A549 treated with dexamethasone at 1 μM for 4 hours (cell line): ENCODE data around the gene TRIM65. TPM values are rescaled to one million over a fixed set of nuclear protein-coding genes. Genes with fewer than 3 reads are reported as not detected.

Source experiments
- total RNA-seq: library from RNA; stranded (reverse); fragments of 200-300 nt; extraction: Qiagen RNA extraction; gene quantifications from 5 replicates; pipeline ENCODE4 v1.2.3, GENCODE V29; 2022

Gene TRIM65, protein sequence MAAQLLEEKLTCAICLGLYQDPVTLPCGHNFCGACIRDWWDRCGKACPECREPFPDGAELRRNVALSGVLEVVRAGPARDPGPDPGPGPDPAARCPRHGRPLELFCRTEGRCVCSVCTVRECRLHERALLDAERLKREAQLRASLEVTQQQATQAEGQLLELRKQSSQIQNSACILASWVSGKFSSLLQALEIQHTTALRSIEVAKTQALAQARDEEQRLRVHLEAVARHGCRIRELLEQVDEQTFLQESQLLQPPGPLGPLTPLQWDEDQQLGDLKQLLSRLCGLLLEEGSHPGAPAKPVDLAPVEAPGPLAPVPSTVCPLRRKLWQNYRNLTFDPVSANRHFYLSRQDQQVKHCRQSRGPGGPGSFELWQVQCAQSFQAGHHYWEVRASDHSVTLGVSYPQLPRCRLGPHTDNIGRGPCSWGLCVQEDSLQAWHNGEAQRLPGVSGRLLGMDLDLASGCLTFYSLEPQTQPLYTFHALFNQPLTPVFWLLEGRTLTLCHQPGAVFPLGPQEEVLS
- 24.6 to 40.6 TPM (median 35.3 TPM) in 5 replicates for total RNA-seq

DNA sequence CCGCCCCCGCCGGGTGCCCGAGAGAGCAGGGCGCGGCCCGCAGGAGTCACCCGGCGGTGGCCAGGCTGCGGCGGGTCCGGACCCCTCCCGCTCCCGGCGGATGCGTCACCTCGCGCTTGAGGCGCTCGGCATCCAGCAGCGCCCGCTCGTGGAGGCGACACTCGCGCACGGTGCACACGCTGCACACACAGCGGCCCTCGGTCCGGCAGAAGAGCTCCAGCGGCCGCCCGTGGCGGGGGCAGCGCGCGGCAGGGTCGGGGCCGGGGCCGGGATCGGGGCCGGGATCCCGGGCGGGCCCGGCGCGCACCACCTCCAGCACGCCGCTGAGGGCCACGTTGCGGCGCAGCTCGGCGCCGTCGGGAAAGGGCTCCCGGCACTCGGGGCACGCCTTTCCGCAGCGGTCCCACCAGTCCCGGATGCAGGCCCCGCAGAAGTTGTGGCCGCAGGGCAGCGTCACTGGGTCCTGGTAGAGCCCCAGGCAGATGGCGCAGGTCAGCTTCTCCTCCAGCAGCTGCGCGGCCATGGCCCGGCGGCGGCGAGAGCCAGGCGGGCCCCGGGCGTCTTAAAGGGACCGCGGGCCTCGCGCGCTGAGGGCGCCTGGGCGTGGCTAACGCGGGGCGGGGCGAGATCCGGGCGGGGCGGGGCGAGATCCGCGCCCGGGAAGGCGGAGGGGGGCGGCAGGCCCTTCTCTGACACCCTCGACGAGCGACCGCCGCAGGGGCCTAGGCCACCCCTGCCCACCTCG, at the start of gene TRIM65:
Gene TRIM65, minus strand, starts transcription at position 537 of the 745 bp plus-strand sequence. Its CDS starts 14 bp downstream, at position 523.

DNA sequence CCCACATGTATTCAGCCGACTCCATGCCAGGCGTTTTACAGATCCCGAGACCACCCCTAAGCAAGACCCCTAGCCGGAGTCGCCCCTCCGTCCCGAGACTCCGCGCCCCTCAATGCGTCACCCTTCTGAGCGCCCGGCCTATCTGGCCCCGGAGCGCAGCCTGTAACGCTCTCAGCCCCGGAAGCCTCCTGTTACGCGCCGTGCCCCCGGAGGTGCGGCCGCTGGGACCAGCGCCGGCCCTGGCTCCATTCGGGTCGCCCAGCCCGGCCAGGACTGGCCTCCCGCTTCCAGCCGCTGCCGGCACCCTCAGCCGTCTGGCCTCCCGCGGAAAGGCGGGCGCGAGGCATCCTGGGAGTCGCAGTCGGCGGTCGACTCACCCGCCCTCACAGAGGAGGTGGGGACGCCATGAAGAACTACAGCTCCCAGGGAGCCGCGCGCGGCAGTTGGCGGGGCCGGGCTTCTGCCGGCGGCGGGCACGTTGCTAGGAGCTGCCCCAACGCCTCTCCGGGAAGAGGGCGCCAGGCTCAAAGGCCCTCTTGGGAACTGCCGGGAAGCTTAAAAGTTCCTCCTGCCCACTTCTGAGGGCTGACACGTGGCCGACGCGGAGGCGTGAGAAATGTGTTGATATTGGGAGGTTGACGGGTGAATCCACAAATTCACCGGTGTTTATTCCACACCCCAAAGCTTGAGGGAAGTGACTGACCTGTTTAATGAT, 44.1 kb upstream of the TRIM65 start, which contains the start of gene FBF1:
Gene FBF1, minus strand, starts transcription at position 316 of the 715 bp plus-strand sequence. CDS start 2,893 bp downstream, outside the sequence.

DNA sequence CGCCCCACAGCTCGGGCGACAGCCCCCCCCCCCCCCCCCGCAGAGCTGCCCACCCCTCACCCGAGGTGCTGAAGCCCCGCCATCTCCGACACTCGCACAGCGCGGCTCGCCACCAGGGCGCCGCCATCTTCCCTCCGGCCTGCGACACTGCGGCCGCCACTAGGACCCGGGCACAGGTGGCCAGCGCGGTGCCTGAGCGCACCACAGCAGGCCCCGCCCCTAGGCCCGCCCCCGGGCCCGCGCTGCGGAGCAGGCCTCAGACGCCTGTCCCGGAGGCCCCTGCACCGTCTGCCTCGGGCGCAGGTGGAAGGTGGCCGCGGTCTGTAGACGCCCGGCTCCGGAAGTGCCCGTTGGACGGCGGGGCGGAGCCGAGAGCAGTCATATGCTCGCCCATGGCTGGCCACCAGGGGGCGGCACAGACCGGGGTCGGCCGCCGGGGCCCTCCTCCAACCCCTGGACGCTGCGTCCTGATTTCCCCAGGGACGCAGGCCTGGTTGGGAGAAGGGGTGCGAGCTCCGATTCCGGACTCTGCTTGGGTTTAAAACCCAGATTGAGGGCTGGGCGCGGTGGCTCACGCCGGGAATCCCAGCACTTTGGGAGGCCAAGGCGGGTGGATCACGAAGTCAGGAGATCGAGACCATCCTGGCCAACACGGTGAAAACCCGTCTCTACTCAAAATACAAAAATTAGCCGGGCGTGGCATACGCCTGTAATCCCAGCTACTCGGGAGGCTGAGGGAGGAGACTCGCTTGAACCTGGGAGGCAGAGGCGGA, 8.2 kb upstream of the TRIM65 start, which contains the start of gene MRPL38:
Gene MRPL38, minus strand, starts transcription at position 136 of the 773 bp plus-strand sequence. Its CDS starts 9 bp downstream, at position 127.

DNA sequence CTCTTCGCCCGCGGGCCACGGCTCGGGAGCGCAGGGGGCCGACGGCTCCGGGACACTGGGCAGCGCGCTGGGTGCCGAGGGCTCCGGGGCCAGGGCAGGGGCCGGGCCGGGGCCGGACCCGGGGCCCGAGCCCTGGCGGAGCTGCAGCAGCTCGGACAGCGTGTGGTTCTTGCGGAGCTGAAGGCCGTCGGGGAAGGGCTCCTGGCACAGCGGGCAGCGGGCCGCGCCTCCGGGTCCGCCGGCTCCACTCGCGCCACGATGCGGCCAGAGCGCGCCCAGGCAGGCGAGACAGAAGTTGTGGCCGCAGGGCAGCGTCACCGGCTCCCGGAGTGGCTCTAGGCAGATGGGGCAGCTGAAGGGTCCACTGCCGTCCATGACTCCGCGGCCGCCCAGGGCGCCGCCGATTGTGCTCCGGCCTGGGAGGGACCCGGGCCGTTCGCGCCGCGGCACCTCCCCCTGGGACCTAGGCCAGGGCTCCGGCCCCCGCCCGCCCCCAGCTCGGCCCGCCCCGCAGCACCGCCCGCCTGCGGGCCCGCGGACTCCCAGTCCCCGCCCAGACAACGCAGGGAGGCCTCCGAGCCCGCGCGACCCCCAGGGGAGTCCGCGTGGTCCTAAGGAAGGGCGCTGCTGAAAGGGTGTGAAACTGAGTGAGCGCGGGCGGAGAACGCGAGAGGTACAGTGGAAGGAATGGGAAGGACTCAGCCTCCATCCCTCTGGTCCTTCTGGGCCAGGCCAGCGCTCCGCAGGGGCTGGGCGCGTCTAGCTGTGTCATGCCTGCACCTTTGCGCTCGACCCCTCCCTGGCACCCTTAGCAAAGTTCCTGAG, 18.4 kb downstream of the TRIM65 start, which contains the start of gene TRIM47:
Gene TRIM47, minus strand, starts transcription at position 408 of the 825 bp plus-strand sequence. Its CDS starts 33 bp downstream, at position 375.

DNA sequence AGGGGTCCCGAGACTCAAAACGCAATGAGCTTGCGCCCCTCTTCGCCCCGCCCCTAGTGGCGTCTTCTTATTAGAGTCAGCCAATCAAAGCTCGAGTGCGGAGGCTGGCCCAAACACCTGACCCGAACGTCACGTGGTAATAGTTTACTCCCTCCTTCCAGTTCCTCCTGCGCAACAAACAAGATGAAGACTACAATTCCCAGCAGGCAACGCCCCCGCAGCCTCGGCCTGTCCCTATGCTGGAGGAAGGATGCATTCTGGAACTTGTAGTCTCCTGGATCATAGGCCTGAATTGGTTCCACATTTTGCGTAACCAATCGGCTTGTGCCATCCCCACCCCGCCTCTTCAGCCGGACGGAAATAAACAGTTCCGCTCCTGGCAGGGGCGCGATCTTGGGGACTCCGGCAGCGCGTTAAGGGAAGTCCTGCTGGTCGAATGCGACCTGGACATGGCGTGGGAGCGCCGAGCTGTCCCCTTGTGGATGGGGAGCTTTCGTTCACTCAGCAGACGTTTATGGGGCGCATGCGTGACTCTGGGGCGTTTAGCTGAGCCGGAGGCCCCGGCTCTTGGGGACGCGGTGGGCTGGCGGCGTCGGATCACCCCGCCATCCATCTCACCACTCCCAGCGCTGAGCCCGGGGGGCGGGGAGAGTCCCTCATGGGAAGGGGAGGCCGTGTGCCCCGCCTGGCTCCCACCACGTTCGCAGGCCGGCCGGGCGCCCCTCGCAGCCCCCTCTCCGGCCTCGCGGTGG, 41.3 kb downstream of the TRIM65 start, which contains the start of gene WBP2:
Gene WBP2, minus strand, starts transcription at position 26 of the 752 bp plus-strand sequence. CDS start 38 bp downstream, outside the sequence.

DNA sequence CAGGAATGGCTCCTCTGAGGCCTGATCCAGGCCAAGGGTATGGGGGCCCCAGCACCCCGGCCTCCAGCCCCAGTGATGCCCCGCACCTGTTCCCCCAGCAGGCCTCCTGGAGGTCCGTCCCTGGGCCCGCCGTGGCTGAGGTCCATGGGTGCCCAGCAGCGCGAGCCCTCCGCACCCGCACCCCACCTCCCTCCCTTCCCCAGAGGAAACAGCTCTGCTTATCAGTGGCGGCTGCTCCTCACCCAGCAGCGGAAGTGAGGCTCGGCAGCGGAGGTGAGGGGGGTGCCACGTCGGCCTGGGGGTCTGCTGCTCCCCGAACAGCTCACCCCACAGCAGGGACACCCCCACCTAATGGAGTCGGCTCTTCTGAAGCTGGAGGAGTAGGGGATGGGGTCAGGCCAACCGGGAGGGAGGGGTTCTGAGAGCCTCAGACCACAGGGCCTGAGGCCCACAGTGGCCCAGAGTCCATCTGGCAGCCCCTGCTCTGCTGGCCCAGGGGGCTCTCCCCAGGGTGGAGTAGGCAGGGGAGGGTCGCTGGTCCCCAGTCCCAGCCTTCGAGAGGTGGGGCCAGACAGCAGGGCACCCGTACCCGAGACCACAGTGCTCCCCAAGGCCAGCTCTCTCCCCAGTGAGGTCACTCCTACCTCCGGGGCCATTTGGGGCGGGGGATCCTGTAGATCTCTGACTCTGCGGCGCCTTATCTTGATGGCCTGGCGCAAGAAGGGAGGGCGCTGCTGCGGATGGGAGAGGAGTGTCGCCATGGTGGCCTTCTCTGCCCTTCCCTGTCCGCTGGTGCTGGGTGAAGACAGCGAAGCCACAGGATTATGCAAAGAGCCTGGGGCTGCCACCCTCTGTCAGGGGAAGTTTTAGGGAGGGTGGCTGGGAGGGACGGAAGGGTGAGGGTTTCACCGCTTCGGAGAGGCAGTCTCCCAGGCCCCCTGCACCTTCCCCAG, 52.9 kb downstream of the TRIM65 start, which contains the start of gene UNC13D:
Gene UNC13D, minus strand, starts transcription at position 828 of the 953 bp plus-strand sequence. Its CDS starts 67 bp downstream, at position 761.

Other genes with a start within 250 kb of the TRIM65 start
- 21.9 to 27.7 TPM (median 26.7 TPM) in 5 replicates for gene RECQL5, start 229.8 kb downstream of the TRIM65 start, total RNA-seq
- 121 to 138 TPM (median 123 TPM) in 5 replicates for gene SAP30BP, start 229.6 kb downstream of the TRIM65 start, total RNA-seq
- 81.3 to 148 TPM (median 126 TPM) in 5 replicates for gene ITGB4, start 175.5 kb downstream of the TRIM65 start, total RNA-seq
- gene GALK1, start 131.8 kb downstream of the TRIM65 start, total RNA-seq = 56.4 to 83.4 TPM (median 76.0 TPM) in 5 replicates
- 25.1 to 30.9 TPM (median 29.6 TPM) in 5 replicates for gene UNK, start 112.1 kb downstream of the TRIM65 start, total RNA-seq
- gene UNC13D, start 52.5 kb downstream of the TRIM65 start, total RNA-seq = 3.2 to 6.9 TPM (median 6.3 TPM) in 5 replicates
- 86.8 to 93.9 TPM (median 89.6 TPM) in 5 replicates for gene WBP2, start 41.6 kb downstream of the TRIM65 start, total RNA-seq
- gene TRIM47, start 18.4 kb downstream of the TRIM65 start, total RNA-seq = 145 to 227 TPM (median 215 TPM) in 5 replicates
- gene MRPL38, start 7.9 kb upstream of the TRIM65 start, total RNA-seq = 78.3 to 135 TPM (median 120 TPM) in 5 replicates
- gene FBF1, start 44.1 kb upstream of the TRIM65 start, total RNA-seq = 3.8 to 8.2 TPM (median 7.2 TPM) in 5 replicates
- 15.4 to 19.6 TPM (median 18.6 TPM) in 5 replicates for gene ACOX1, start 82.2 kb upstream of the TRIM65 start, total RNA-seq
- 20.4 to 22.4 TPM (median 22.0 TPM) in 5 replicates for gene TEN1, start 82.3 kb upstream of the TRIM65 start, total RNA-seq
- gene CDK3, start 103.9 kb upstream of the TRIM65 start, total RNA-seq = 1.3 to 4.7 TPM (median 4.1 TPM) in 5 replicates
- 12.7 to 19.5 TPM (median 17.8 TPM) in 5 replicates for gene EVPL, start 130.4 kb upstream of the TRIM65 start, total RNA-seq
- 70.7 to 88.6 TPM (median 85.9 TPM) in 5 replicates for gene SRP68, start 175.6 kb upstream of the TRIM65 start, total RNA-seq
- 0.54 to 1.8 TPM (median 1.7 TPM) in 5 replicates for gene GALR2, start 177.8 kb upstream of the TRIM65 start, total RNA-seq
- 0.08 to 0.39 TPM (median 0.20 TPM) in 5 replicates for gene ZACN, start 182.2 kb upstream of the TRIM65 start, total RNA-seq
- gene EXOC7, start 206.8 kb upstream of the TRIM65 start, total RNA-seq = 52.7 to 68.6 TPM (median 61.2 TPM) in 5 replicates
- gene FOXJ1, start 244.3 kb upstream of the TRIM65 start, total RNA-seq = 0.65 to 1.4 TPM (median 1.1 TPM) in 5 replicates